GM12878 (cell line): Measurements from ENCODE around the gene JOSD2. TPM values are rescaled to one million over a fixed set of nuclear protein-coding genes. Genes with fewer than 3 reads are reported as not detected.

Source experiments
- ATAC-seq: fragments of 200-7000 bp; cut with Tn5 transposase; 3 replicates; pipeline ENCODE4 v1.9.1; 2020; ENCODE audit warnings: mild to moderate bottlenecking, moderate library complexity
- Bru-seq: library from RNA; stranded (reverse); fragments of 400-500 nt; gene quantifications from one replicate; lab custom pipeline; 2021; lab: Mats Ljungman, UMichigan
- BruChase-seq, 2 experiments: library from RNA; stranded (reverse); fragments of 400-500 nt; gene quantifications; one replicate each; lab custom pipeline; 2021; lab: Mats Ljungman, UMichigan
- BruUV-seq: library from RNA; stranded (reverse); fragments of 400-500 nt; replicated peaks from 2 replicates; lab custom pipeline; 2021; lab: Mats Ljungman, UMichigan
- CTCF ChIA-PET: fragments of 300-600 bp; sonication (Branson Sonifier 250); formaldehyde crosslinking; extraction: SDS; loops from one replicate; lab custom pipeline; 2021; ENCODE audit warnings: inconsistent platforms; lab: Yijun Ruan, JAX
- POLR2A ChIA-PET: fragments of 350-600 bp; formaldehyde crosslinking; extraction: SDS; loops from one replicate; lab custom pipeline; 2021; ENCODE audit warnings: inconsistent platforms; lab: Charles Lee
- RAD21 ChIA-PET: fragments of 300-600 bp; sonication (Branson Sonifier 250); formaldehyde crosslinking; loops from one replicate; lab custom pipeline; 2023; ENCODE audit warnings: antibody characterized with exemption; ENCODE audit not compliant: unreplicated experiment; lab: Charles Lee
- SMC1A ChIA-PET: fragments of 300-600 bp; sonication (Branson Sonifier 250); formaldehyde crosslinking; loops from one replicate; lab custom pipeline; 2023; ENCODE audit not compliant: unreplicated experiment, uncharacterized antibody; lab: Charles Lee
- DNase-seq: peaks from one replicate; pipeline ENCODE4 v3.0.0-alpha.2; 2011; ENCODE audit warnings: low read depth, low spot score
- FAIRE-seq: peaks from 3 replicates; lab custom pipeline; 2011; peaks lifted over from hg19 to GRCh38; lab: Jason Lieb, UNC
- H2AFZ ChIP-seq: 2 replicates; pipeline ENCODE4 v1.6.0; 2011; ENCODE audit warnings: low read depth, low read length, control low read depth; ENCODE audit not compliant: control insufficient read depth
- H3K27ac ChIP-seq: 2 replicates; pipeline ENCODE4 v1.5.1; 2011; ENCODE audit warnings: control low read depth; ENCODE audit not compliant: control insufficient read depth, insufficient read depth
- H3K27me3 ChIP-seq, 2 experiments: replicated peaks in 1 of 2; 2 replicates each; pipeline versions ENCODE4 v1.6.0 to v1.6.1; 2011; ENCODE audit warnings: low read length in 1 of 2; ENCODE audit not compliant: control insufficient read depth in 2 of 2, insufficient read depth in 2 of 2
- H3K36me3 ChIP-seq, 2 experiments: 2 replicates each; pipeline ENCODE4 v1.5.1; 2011; ENCODE audit warnings: low read length in 1 of 2; ENCODE audit not compliant: control insufficient read depth in 2 of 2, insufficient read depth in 2 of 2
- H3K4me1 ChIP-seq: 2 replicates; pipeline ENCODE4 v1.6.1; 2011; ENCODE audit warnings: mild to moderate bottlenecking, low read length, moderate library complexity, mixed read lengths; ENCODE audit not compliant: control insufficient read depth, insufficient read depth
- H3K4me2 ChIP-seq: 2 replicates; pipeline ENCODE4 v1.6.0; 2011; ENCODE audit warnings: control low read depth; ENCODE audit not compliant: control insufficient read depth, insufficient read depth
- H3K4me3 ChIP-seq: fragments of 200-600 bp; sonication (generic); 2 replicates; pipeline ENCODE4 v1.5.1; 2016
- H3K79me2 ChIP-seq: 2 replicates; pipeline ENCODE4 v1.6.0; 2011; ENCODE audit warnings: low read length; ENCODE audit not compliant: control insufficient read depth, insufficient read depth
- H3K9ac ChIP-seq: 2 replicates; pipeline ENCODE4 v1.8.0; 2011; ENCODE audit warnings: low read length, control low read depth, mixed read lengths; ENCODE audit not compliant: control insufficient read depth, insufficient read depth
- H3K9me3 ChIP-seq: replicated peaks from 3 replicates; pipeline ENCODE4 v1.5.1; 2011; ENCODE audit warnings: mild to moderate bottlenecking, low read length; ENCODE audit not compliant: control insufficient read depth, insufficient read depth
- H4K20me1 ChIP-seq: 2 replicates; pipeline ENCODE4 v1.6.0; 2011; ENCODE audit not compliant: control insufficient read depth, insufficient read depth
- BHLHE40 ChIP-seq, 2 experiments: fragments of 450-650 bp in 1 of 2; IDR thresholded peaks; 2 replicates each; pipeline ENCODE4 v1.6.1; 2011 to 2017; ENCODE audit warnings: low read depth in 2 of 2, borderline replicate concordance in 1 of 2, improper control_type of control experiment in 1 of 2, low read length in 1 of 2, mild to moderate bottlenecking in 1 of 2
- CBFB ChIP-seq: IDR thresholded peaks from 2 replicates; pipeline ENCODE4 v1.6.1; 2016; ENCODE audit warnings: antibody characterized with exemption, low read depth
- CREM ChIP-seq: IDR thresholded peaks from 2 replicates; pipeline ENCODE4 v1.6.1; 2014; ENCODE audit warnings: antibody characterized with exemption, low read depth
- EP300 ChIP-seq, 2 experiments: fragments of 150-350 bp in 1 of 2; IDR thresholded peaks; 2 replicates each; pipeline ENCODE4 v1.6.1; 2011 to 2012; ENCODE audit warnings: low read depth in 2 of 2, low read length in 2 of 2, borderline replicate concordance in 1 of 2, improper control_type of control experiment in 1 of 2, inconsistent platforms in 1 of 2; ENCODE audit not compliant: control insufficient read depth in 1 of 2
- ESRRA ChIP-seq: IDR thresholded peaks from 2 replicates; pipeline ENCODE4 v1.6.1; 2012; ENCODE audit warnings: mild to moderate bottlenecking, low read length, improper control_type of control experiment
- MTA2 ChIP-seq: fragments of 450-650 bp; IDR thresholded peaks from 2 replicates; pipeline ENCODE4 v1.6.1; 2016; ENCODE audit warnings: low read depth, mild to moderate bottlenecking, moderate library complexity
- MYB ChIP-seq: fragments of 150-350 bp; IDR thresholded peaks from 2 replicates; pipeline ENCODE4 v1.6.1; 2014; ENCODE audit warnings: mild to moderate bottlenecking, low read depth, low read length, borderline replicate concordance
- NFYA ChIP-seq: IDR thresholded peaks from 2 replicates; pipeline ENCODE4 v1.6.1; 2011; ENCODE audit warnings: low read depth, mild to moderate bottlenecking, low read length, improper control_type of control experiment, borderline replicate concordance
- NFYB ChIP-seq: IDR thresholded peaks from 2 replicates; pipeline ENCODE4 v1.6.1; 2011; ENCODE audit warnings: low read depth, mild to moderate bottlenecking, low read length, improper control_type of control experiment, moderate library complexity; ENCODE audit not compliant: insufficient read depth
- RAD21 ChIP-seq: IDR thresholded peaks from 2 replicates; pipeline ENCODE4 v1.6.1; 2011; ENCODE audit warnings: mild to moderate bottlenecking, low read depth, low read length, moderate library complexity; ENCODE audit not compliant: insufficient read depth
- RBBP5 ChIP-seq: fragments of 200-600 bp; sonication (generic); conservative IDR thresholded peaks from 2 replicates; pipeline ENCODE4 v1.6.1; 2016
- STAT1 ChIP-seq: fragments of 450-650 bp; conservative IDR thresholded peaks from 2 replicates; pipeline ENCODE4 v1.6.1; 2014; ENCODE audit warnings: antibody characterized with exemption, mild to moderate bottlenecking
- STAT3 ChIP-seq: IDR thresholded peaks from 2 replicates; pipeline ENCODE4 v1.6.1; 2011; ENCODE audit warnings: low read depth, low read length, improper control_type of control experiment
- WGBS: methylation state at CpG from one replicate; pipeline ENCODE4 v1.1.6; 2016; ENCODE audit warnings: low lambda C conversion rate; ENCODE audit not compliant: insufficient replicate concordance, insufficient coverage; ENCODE audit errors: missing lambda C conversion rate; 5-methylcytosine and 5-hydroxymethylcytosine counted together
- in situ Hi-C: fragments of 300-500 bp; cut with MboI; formaldehyde crosslinking; loops from 9 replicates; pipeline ENCODE4 v1.14.3; 2018; ENCODE audit warnings: mixed read lengths
- intact Hi-C: fragments of 100-400 bp; cut with micrococcal nuclease; formaldehyde crosslinking; loops from one replicate; pipeline ENCODE4 v1.14.2; 2022; ENCODE audit not compliant: unreplicated experiment
- long read RNA-seq, 2 experiments: library from polyadenylated mRNA; unstranded; transcript quantifications; one replicate each; pipeline ENCODE4 v2.0.0, GENCODE V29; 2019 to 2020
- polyA minus RNA-seq, 3 experiments: library from RNA; depleted of rRNA, polyadenylated mRNA; stranded (reverse); fragments of >200 nt; gene quantifications; 2 replicates each; pipeline ENCODE4 v1.2.3, GENCODE V29; 2011
- polyA plus RNA-seq, 11 experiments: library from polyadenylated mRNA; depleted of rRNA in 4 of 11; unstranded in 6 of 11; stranded (reverse) in 5 of 11; fragments of >200 nt; fragmentation: Nextera tagmentation in 4 of 11; fragmentation: Illumina TruSeq in 1 of 11; extraction: Ambion mirVana in 4 of 11; extraction: Trizol in 1 of 11; gene quantifications; 1 replicate in 1 of 11; 2 replicates in 10 of 11; pipeline versions ENCODE4 v1.2.1 to v1.2.3, GENCODE V29; 2011 to 2016; ENCODE audit warnings: inconsistent platforms in 2 of 11, missing spikeins in 2 of 11, low read depth in 1 of 11
- total RNA-seq, 4 experiments: library from RNA; depleted of rRNA in 3 of 4; stranded (reverse); fragments of >200 nt in 3 of 4; fragmentation: Illumina TruSeq in 1 of 4; extraction: Trizol in 1 of 4; gene quantifications; 2 replicates each; pipeline versions ENCODE4 v1.2.1 to v1.2.3, GENCODE V29; 2013 to 2021
- TF ChIP-seq, protein P1 (sequence below): fragments of 450-650 bp; IDR thresholded peaks from 2 replicates; pipeline ENCODE4 v1.6.1; 2017; ENCODE audit warnings: mild to moderate bottlenecking, moderate library complexity

The JOSD2 gene, protein sequence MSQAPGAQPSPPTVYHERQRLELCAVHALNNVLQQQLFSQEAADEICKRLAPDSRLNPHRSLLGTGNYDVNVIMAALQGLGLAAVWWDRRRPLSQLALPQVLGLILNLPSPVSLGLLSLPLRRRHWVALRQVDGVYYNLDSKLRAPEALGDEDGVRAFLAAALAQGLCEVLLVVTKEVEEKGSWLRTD
- total RNA-seq (2013; cell fraction: nucleolus; rRNA removed): 0.81 TPM in 1 of 2 replicates, not detected in the other
- 17.0 and 21.0 TPM in 2 replicates for total RNA-seq (2014; rRNA removed)
- 3.1 and 3.9 TPM in 2 replicates for total RNA-seq (2014; rRNA removed; fragmentation: Illumina TruSeq; extraction: Trizol)
- total RNA-seq (2021): 22.7 and 24.5 TPM in 2 replicates
- polyA plus RNA-seq (2011; ENCODE audit: low read depth): 7.5 TPM
- polyA plus RNA-seq (2011; rRNA removed): 2.1 and 4.9 TPM in 2 replicates
- polyA plus RNA-seq (2011; cell fraction: cytosol; rRNA removed): 10.3 and 22.0 TPM in 2 replicates
- polyA plus RNA-seq (2011; cell fraction: nucleus; rRNA removed): 9.3 and 12.4 TPM in 2 replicates
- 17.2 and 19.2 TPM in 2 replicates for polyA plus RNA-seq (2012)
- 0.91 TPM in 1 of 2 replicates, not detected in the other for polyA plus RNA-seq (2014; fragmentation: Illumina TruSeq; extraction: Trizol)
- 1 to 10 TPM; 1.0 to 1.6 TPM for polyA plus RNA-seq (2014; fragmentation: Nextera tagmentation; extraction: Ambion mirVana)
- 23.8 and 26.3 TPM in 2 replicates for polyA plus RNA-seq (2014; rRNA removed)
- polyA plus RNA-seq (2016; fragmentation: Nextera tagmentation; extraction: Ambion mirVana): 10 to 100 TPM; 25.1 to 26.7 TPM
- 0.29 and 3.0 TPM in 2 replicates for polyA minus RNA-seq (2011; rRNA and poly(A)+ RNA removed)
- 2.0 and 4.8 TPM in 2 replicates for polyA minus RNA-seq (2011; cell fraction: cytosol; rRNA and poly(A)+ RNA removed)
- polyA minus RNA-seq (2011; cell fraction: nucleus; rRNA and poly(A)+ RNA removed): 2.1 and 6.8 TPM in 2 replicates
- Bru-seq, nascent RNA: percentile 45 among the genes with signal in this experiment
- percentile 41 among the genes with signal in this experiment for BruChase-seq, experiment 1, labeled RNA remaining after a 6-hour chase
- percentile 38 among the genes with signal in this experiment for BruChase-seq, experiment 2, labeled RNA remaining after a 2-hour chase
- long read RNA-seq, experiment 1, partial matches to known transcripts: 0 of 4 reads
- long read RNA-seq, experiment 1, other reads (novel, unspliced or antisense): 1 of 4 reads
- long read RNA-seq, experiment 2: 0 reads

DNA sequence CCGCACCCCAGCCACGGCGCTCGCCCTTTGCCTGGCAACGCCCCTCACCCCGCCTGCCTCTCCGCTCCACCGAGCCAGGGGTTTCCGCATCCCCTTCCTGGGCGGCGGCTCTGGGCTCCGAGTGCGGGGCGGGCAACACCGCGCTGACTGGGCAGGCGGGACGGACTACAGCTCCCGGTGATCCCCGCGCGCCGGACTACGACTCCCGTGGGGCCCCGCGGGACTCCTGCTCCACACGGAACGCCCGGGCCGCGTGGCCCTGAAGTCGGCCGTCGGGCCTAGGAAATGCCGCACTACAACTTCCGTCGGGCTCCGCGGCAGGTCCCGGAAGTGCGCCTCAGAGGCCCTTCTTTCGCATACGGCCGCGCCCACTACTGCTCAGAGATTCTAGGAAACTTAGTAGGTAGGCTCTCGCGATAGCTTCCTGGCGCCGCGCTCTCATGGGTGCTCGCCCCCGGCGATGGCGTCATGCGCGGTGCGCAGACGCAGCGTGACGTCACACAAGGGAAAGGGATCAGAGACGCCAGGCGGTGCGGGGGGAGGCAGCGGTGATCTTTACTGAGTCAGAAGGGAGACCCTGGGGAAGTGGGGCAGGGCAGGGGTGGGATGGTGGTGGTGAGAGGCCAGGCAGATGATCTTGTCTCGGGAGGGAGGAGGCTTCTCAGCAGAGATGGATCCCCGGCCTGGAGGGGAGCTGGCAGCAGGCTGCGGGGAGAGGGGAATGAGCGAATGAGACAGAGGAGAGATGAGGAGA lies at the start of gene JOSD2:
Gene JOSD2 (minus strand): TSS at position 123 of the 754 bp plus-strand sequence. CDS start 760 bp downstream, outside the sequence.
- ATAC-seq: peak; percentile 98
- Histone ChIP-seq H2AFZ (peak within 1 kb of the TSS; percentile 82), H4K20me1 (no peaks in the 10 kb centered on the region), H3K4me3 (peak within 1 kb of the TSS; percentile 81), H3K27ac (peak within 1 kb of the TSS; percentile 67), H3K27me3 (no peaks in the 10 kb centered on the region), H3K36me3 (no peaks in the 10 kb centered on the region), H3K4me1 (peaks cover 3% of the 10 kb centered on the region; the same call in 1 of the 2 replicates), H3K9ac (peak within 1 kb of the TSS; percentile 80), H3K4me2 (peak within 1 kb of the TSS; percentile 99), H3K79me2 (no peaks in the 10 kb centered on the region), H3K9me3 (no peaks in the 10 kb centered on the region)
- under 1% methylated on average over 66 of the region's 69 CpGs for WGBS
- DNase-seq: peak; percentile 94
- intact Hi-C loops (no loop called here), in situ Hi-C loops (no loop called here)
- ChIA-PET RAD21 (interaction anchor here (0.6 to 1.4 kb wide), 5 partner anchors 17 to 272 kb away, joined by 3 to 4 read pairs (median 3); no protein-coding TSS in a partner anchor), CTCF (interaction anchor here (0.6 to 2.4 kb wide), 8 partner anchors 23 to 220 kb away, joined by 3 to 10 read pairs (median 4); no protein-coding TSS in a partner anchor), POLR2A (interaction anchor here (1.2 kb wide), 1 partner anchor 153 kb away, joined by 4 read pairs; no protein-coding TSS in a partner anchor), SMC1A (interaction anchor here (0.6 kb wide), 1 partner anchor 158 kb away, joined by 4 read pairs; no protein-coding TSS in a partner anchor)
- BruUV-seq: no TSS peak
- FAIRE-seq: peak; percentile 99
- peak; percentile 91 for TF ChIP-seq STAT1
- peak; percentile 94 for TF ChIP-seq CBFB
- no peak for TF ChIP-seq MTA2
- peak; percentile 100 for TF ChIP-seq CREM
- no peak for TF ChIP-seq RBBP5
- no peak for TF ChIP-seq STAT3
- TF ChIP-seq, protein P1, sequence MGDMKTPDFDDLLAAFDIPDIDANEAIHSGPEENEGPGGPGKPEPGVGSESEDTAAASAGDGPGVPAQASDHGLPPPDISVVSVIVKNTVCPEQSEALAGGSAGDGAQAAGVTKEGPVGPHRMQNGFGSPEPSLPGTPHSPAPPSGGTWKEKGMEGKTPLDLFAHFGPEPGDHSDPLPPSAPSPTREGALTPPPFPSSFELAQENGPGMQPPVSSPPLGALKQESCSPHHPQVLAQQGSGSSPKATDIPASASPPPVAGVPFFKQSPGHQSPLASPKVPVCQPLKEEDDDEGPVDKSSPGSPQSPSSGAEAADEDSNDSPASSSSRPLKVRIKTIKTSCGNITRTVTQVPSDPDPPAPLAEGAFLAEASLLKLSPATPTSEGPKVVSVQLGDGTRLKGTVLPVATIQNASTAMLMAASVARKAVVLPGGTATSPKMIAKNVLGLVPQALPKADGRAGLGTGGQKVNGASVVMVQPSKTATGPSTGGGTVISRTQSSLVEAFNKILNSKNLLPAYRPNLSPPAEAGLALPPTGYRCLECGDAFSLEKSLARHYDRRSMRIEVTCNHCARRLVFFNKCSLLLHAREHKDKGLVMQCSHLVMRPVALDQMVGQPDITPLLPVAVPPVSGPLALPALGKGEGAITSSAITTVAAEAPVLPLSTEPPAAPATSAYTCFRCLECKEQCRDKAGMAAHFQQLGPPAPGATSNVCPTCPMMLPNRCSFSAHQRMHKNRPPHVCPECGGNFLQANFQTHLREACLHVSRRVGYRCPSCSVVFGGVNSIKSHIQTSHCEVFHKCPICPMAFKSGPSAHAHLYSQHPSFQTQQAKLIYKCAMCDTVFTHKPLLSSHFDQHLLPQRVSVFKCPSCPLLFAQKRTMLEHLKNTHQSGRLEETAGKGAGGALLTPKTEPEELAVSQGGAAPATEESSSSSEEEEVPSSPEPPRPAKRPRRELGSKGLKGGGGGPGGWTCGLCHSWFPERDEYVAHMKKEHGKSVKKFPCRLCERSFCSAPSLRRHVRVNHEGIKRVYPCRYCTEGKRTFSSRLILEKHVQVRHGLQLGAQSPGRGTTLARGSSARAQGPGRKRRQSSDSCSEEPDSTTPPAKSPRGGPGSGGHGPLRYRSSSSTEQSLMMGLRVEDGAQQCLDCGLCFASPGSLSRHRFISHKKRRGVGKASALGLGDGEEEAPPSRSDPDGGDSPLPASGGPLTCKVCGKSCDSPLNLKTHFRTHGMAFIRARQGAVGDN: no peak
- TF ChIP-seq EP300 (IDR thresholded peaks at IDR 0.05; ENCODE audit: borderline replicate concordance in 1 of 2, control insufficient read depth in 1 of 2, low read depth in 2 of 2, low read length in 2 of 2): peak in 1 of 2 experiments; percentile 53; a peak in 3 of 4 replicates
- TF ChIP-seq NFYB: 0 out of 2 replicates have a peak, but pooled peaks have one; percentile 23
- TF ChIP-seq BHLHE40 (IDR thresholded peaks at IDR 0.05; ENCODE audit: borderline replicate concordance in 1 of 2, low read depth in 2 of 2, low read length in 1 of 2): peak; percentile 24 to 60; a peak in 2 of 4 replicates
- 0 out of 2 replicates have a peak, but pooled peaks have one; percentile 33 for TF ChIP-seq ESRRA
- TF ChIP-seq RAD21: no peak
- no peak for TF ChIP-seq MYB
- no peak for TF ChIP-seq NFYA
